Measurements from ENCODE around the gene NFE2L1.
A peak's percentile ranks its signal among the peaks of the same experiment; 100 is the strongest.

- TF ChIP-seq CTCF (IDR thresholded peaks at IDR 0.05; ENCODE audit: low read depth, low read length) (peak; percentile 73), EZH2phosphoT487 (IDR thresholded peaks at IDR 0.05; ENCODE audit: low read depth) (no peak)
Observed at GRCh38 chr17:48037036-48037837, 10.9 kb upstream of the NFE2L1 start, which contains the start of gene COPZ2.

Data from OCI-LY3 (cell line).